Keratinocyte (primary cell): ENCODE results near the gene HES2.

Source experiments
- EZH2 ChIP-seq: IDR thresholded peaks from one replicate; pipeline ENCODE4 v1.6.1; 2012; ENCODE audit warnings: inconsistent platforms, mild to moderate bottlenecking, low read length, moderate library complexity
- TF ChIP-seq, protein P1 (sequence below), 3 experiments: IDR thresholded peaks in 1 of 3; conservative IDR thresholded peaks in 1 of 3; optimal IDR thresholded peaks in 1 of 3; 2 replicates in 2 of 3; 3 replicates in 1 of 3; pipeline versions ENCODE3 to v1.5.1; 2011; ENCODE audit warnings: low read length in 3 of 3, mild to moderate bottlenecking in 3 of 3, moderate library complexity in 2 of 3, control low read depth in 1 of 3, inconsistent platforms in 1 of 3; ENCODE audit not compliant: insufficient read depth in 2 of 3; ENCODE audit errors: extremely low read depth in 1 of 3

DNA sequence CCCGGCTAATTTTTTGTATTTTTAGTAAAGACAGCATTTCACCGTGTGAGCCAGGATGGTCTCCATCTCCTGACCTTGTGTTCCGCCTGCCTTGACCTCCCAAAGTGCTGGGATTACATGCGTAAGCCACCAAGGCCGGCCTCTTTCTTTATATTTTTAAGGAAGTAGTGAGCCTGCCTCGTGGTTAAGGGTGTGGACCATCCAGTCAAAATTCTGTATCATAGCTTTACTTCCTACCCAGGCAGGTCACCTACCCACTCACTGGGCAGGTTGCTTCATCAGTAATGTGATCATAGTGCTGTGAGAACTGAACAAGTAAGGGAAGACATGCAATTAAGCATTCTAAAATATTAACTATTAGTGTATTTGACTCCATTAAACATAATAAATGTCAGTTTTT lies 18.0 kb downstream of the HES2 start:
- no peak for TF ChIP-seq EZH2
- TF ChIP-seq, protein P1, sequence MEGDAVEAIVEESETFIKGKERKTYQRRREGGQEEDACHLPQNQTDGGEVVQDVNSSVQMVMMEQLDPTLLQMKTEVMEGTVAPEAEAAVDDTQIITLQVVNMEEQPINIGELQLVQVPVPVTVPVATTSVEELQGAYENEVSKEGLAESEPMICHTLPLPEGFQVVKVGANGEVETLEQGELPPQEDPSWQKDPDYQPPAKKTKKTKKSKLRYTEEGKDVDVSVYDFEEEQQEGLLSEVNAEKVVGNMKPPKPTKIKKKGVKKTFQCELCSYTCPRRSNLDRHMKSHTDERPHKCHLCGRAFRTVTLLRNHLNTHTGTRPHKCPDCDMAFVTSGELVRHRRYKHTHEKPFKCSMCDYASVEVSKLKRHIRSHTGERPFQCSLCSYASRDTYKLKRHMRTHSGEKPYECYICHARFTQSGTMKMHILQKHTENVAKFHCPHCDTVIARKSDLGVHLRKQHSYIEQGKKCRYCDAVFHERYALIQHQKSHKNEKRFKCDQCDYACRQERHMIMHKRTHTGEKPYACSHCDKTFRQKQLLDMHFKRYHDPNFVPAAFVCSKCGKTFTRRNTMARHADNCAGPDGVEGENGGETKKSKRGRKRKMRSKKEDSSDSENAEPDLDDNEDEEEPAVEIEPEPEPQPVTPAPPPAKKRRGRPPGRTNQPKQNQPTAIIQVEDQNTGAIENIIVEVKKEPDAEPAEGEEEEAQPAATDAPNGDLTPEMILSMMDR (optimal IDR thresholded peaks at IDR 0.05 in 1 of 3, IDR thresholded peaks at IDR 0.05 in 1 of 3, conservative IDR thresholded peaks at IDR 0.05 in 1 of 3; ENCODE audit: extremely low read depth in 1 of 3, insufficient read depth in 2 of 3, low read length in 3 of 3) = no peak
